ENCODE data around the gene TM4SF18.

GRCh38 chr3:149317072-149317471 is 16.4 kb downstream of the TM4SF18 start:
- TF ChIP-seq SUZ12 (IDR thresholded peaks at IDR 0.05; ENCODE audit: extremely low read depth, insufficient read depth, insufficient read length) (no peak), ZNF274 (IDR thresholded peaks at IDR 0.05; ENCODE audit: low read depth, low read length) (no peak)

Data from NT2/D1 (cell line).